ENCODE measurements around the gene DYNLRB2.

- TF ChIP-seq CTCF (IDR thresholded peaks at IDR 0.05; ENCODE audit: low read depth, low read length) (peak; percentile 80), EZH2phosphoT487 (IDR thresholded peaks at IDR 0.05; ENCODE audit: low read depth) (no peak)
Observed at GRCh38 chr16:80526418-80527061, 14.3 kb upstream of the DYNLRB2 start.
